Right lobe of liver (tissue), 4 donors: ENCODE data around the gene ESYT2.

Experiments
- POLR2A ChIP-seq: fragments of 450-650 bp; IDR thresholded peaks from one replicate; pipeline ENCODE4 v1.6.1; 2017; ENCODE audit warnings: antibody characterized with exemption, mild to moderate bottlenecking
- TF ChIP-seq, protein P1 (sequence below), 4 donors: fragments of 200-600 bp in 3 of 4; fragments of 450-650 bp in 1 of 4; IDR thresholded peaks; one replicate each; pipeline versions ENCODE4 v1.5.1 to v1.8.0; 2016 to 2022; ENCODE audit warnings: antibody characterized with exemption in 4 of 4, mild to moderate bottlenecking in 2 of 4
- donor health status: DM: no; HTN: no; CAD: no.
- donor health status: DM: no; HTN: no; CAD: no.
- donor health status: DM: no; HTN: yes; CAD: no.

GRCh38 chr7:158760445-158760764 is 68.9 kb downstream of the ESYT2 start:
- TF ChIP-seq, protein P1, sequence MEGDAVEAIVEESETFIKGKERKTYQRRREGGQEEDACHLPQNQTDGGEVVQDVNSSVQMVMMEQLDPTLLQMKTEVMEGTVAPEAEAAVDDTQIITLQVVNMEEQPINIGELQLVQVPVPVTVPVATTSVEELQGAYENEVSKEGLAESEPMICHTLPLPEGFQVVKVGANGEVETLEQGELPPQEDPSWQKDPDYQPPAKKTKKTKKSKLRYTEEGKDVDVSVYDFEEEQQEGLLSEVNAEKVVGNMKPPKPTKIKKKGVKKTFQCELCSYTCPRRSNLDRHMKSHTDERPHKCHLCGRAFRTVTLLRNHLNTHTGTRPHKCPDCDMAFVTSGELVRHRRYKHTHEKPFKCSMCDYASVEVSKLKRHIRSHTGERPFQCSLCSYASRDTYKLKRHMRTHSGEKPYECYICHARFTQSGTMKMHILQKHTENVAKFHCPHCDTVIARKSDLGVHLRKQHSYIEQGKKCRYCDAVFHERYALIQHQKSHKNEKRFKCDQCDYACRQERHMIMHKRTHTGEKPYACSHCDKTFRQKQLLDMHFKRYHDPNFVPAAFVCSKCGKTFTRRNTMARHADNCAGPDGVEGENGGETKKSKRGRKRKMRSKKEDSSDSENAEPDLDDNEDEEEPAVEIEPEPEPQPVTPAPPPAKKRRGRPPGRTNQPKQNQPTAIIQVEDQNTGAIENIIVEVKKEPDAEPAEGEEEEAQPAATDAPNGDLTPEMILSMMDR (IDR thresholded peaks at IDR 0.05), result no peak
- TF ChIP-seq POLR2A, result no peak
